NT2/D1 (cell line): ENCODE results near the gene ARIH2.

ENCODE experiments used
- DNase-seq: peaks from one replicate; pipeline ENCODE4 v3.0.0-alpha.2; 2011; ENCODE audit warnings: low read depth, low spot score
- H3K27me3 ChIP-seq: 2 replicates; pipeline ENCODE4 v1.6.0; 2011; ENCODE audit warnings: mild to moderate bottlenecking; ENCODE audit not compliant: insufficient read length, insufficient read depth
- H3K36me3 ChIP-seq: 2 replicates; pipeline ENCODE4 v1.6.1; 2011; ENCODE audit warnings: mild to moderate bottlenecking, low read length, mixed read lengths; ENCODE audit not compliant: insufficient read depth, insufficient read length
- H3K4me1 ChIP-seq: 2 replicates; pipeline ENCODE4 v1.5.1; 2011; ENCODE audit not compliant: insufficient read depth, insufficient read length
- H3K4me3 ChIP-seq: 2 replicates; pipeline ENCODE4 v1.5.1; 2011; ENCODE audit warnings: low read depth; ENCODE audit not compliant: insufficient read length
- H3K9ac ChIP-seq: 2 replicates; pipeline ENCODE4 v1.6.0; 2011; ENCODE audit warnings: low read depth; ENCODE audit not compliant: insufficient read length
- H3K9me3 ChIP-seq: 2 replicates; pipeline ENCODE4 v1.5.1; 2011; ENCODE audit warnings: mild to moderate bottlenecking, low read length; ENCODE audit not compliant: insufficient read depth
- SUZ12 ChIP-seq: IDR thresholded peaks from 2 replicates; pipeline ENCODE4 v1.6.1; 2011; ENCODE audit not compliant: insufficient read length, insufficient read depth; ENCODE audit errors: extremely low read depth
- YY1 ChIP-seq: IDR thresholded peaks from 2 replicates; pipeline ENCODE4 v1.6.1; 2011; ENCODE audit not compliant: insufficient read length, insufficient read depth
- ZNF274 ChIP-seq: IDR thresholded peaks from 2 replicates; pipeline ENCODE4 v1.6.1; 2011; ENCODE audit warnings: mild to moderate bottlenecking, low read depth, low read length

The ARIH2 gene

DNA sequence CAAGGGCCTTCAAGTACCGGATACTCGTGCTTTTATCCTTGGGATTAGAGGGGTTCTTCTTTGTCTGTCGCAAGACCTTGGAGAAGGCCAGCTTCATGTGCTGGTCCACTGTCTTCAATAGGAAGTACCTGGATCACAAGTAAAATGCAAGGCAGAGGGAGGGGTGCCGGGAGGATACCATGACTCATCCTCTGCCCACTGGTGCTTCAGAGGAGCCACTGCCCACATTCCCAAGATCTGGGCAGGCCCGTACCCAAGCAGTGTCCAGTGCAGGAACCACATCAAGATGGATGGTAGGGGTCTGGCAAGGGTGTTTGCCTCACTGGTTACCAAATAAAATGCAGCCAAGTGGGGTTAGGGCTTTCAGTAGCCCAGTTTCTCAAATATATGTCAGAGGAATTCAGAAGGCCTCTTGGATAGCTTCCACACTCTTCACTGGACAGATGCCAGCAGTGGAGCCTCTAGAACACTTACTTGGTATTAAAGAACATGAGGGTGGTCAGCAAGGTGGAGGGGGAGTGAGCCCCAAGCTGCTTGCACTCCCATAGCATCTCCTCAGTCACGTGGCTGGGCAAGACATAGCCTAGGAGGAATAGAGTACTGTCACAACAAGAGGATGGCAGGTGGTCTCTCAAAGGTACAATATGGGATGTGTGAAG lies 114.1 kb downstream of the ARIH2 start:
- H3K36me3 ChIP-seq: peaks cover 83% of the 10 kb centered on the region
- no peak for TF ChIP-seq YY1
- no peak for TF ChIP-seq SUZ12
- TF ChIP-seq ZNF274: no peak
- H3K27me3 ChIP-seq: no peaks in the 10 kb centered on the region
- H3K9ac ChIP-seq: no peak overlapping the region
- no peak for DNase-seq
- no peak overlapping the region for H3K4me3 ChIP-seq
- peaks cover 7% of the 10 kb centered on the region for H3K4me1 ChIP-seq
- H3K9me3 ChIP-seq: no peaks in the 10 kb centered on the region

DNA sequence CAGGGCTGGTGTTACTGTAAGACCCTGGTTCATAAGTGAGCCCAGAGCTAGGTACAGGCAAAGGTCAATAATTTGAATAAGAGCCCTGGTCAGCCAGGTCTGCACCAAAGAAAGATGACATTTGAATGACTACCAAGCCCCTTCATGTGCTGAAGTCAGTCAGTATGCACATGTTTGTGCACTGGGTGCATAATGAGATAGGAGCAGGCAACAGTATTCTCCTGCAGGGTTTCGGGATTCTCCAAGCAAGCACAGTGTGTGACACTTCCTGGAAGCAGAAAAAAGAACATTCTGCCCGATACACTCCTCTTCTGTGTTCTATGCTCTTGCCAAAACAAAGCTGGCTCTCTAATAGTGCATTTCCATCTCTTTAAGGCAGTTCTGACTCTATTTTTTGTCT lies 116.0 kb downstream of the ARIH2 start:
- Histone ChIP-seq H3K36me3 (peaks cover 90% of the 10 kb centered on the region), H3K9ac (peak overlapping the region; percentile 18), H3K4me1 (no peaks in the 10 kb centered on the region), H3K4me3 (no peak overlapping the region), H3K27me3 (no peaks in the 10 kb centered on the region), H3K9me3 (no peaks in the 10 kb centered on the region)
- DNase-seq: no peak
- TF ChIP-seq ZNF274 (no peak), YY1 (no peak), SUZ12 (no peak)

DNA sequence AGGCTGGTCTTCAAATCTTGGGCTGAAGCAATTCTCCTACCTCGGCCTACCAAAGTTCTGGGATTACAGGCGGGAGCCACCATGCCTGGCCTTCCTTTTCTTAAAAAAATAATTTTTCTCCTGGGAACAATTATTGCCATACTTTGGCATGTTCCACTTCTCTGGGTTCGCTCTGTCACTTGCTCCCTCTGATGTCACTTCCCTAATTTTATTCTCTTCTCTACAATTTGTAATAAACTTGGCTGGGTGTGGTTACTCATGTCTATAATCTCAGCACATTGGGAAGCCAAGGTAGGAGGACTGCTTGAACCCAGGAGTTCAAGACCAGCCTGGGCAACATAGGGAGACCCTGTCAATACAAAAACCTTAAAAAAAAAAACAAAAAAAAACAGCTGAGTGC lies 116.6 kb downstream of the ARIH2 start:
- DNase-seq: no peak
- Histone ChIP-seq H3K4me3 (no peak overlapping the region), H3K4me1 (no peaks in the 10 kb centered on the region), H3K9ac (no peak overlapping the region), H3K36me3 (peaks cover 90% of the 10 kb centered on the region), H3K9me3 (no peaks in the 10 kb centered on the region), H3K27me3 (no peaks in the 10 kb centered on the region)
- TF ChIP-seq ZNF274 (no peak), YY1 (no peak), SUZ12 (no peak)
